Activated CD4-positive, alpha-beta T cell treated with anti-CD3 and anti-CD28 coated beads, Interleukin-2, amount 10 ng/mL, durations not matched to agents 24 days and 14 days (primary cell): Measurements from ENCODE around the gene ADCY2. TPM values are rescaled to one million over a fixed set of nuclear protein-coding genes. Genes with fewer than 3 reads are reported as not detected.

ENCODE experiments used
- DNase-seq: peaks from one replicate; pipeline ENCODE4 v3.0.0; 2022
- H3K27ac Mint-ChIP-seq: one replicate; pipeline ENCODE4 v1.8.0; 2022; ENCODE audit warnings: mild to moderate bottlenecking, mixed read lengths
- H3K27me3 Mint-ChIP-seq: one replicate; pipeline ENCODE4 v1.8.0; 2022; ENCODE audit warnings: mixed read lengths
- H3K36me3 Mint-ChIP-seq: one replicate; pipeline ENCODE4 v1.8.0; 2022; ENCODE audit warnings: low read depth, mild to moderate bottlenecking, mixed read lengths
- H3K4me1 Mint-ChIP-seq: one replicate; pipeline ENCODE4 v1.8.0; 2021; ENCODE audit warnings: mixed read lengths
- H3K4me3 Mint-ChIP-seq: one replicate; pipeline ENCODE4 v1.8.0; 2022; ENCODE audit warnings: mild to moderate bottlenecking, moderate library complexity, mixed read lengths
- H3K9me3 Mint-ChIP-seq: one replicate; pipeline ENCODE4 v1.8.0; 2021; ENCODE audit warnings: mixed read lengths
- intact Hi-C: fragments of 100-400 bp; cut with micrococcal nuclease; formaldehyde crosslinking; loops from one replicate; pipeline ENCODE4 v1.15.1; 2023
- total RNA-seq: library from RNA; stranded (reverse); gene quantifications from 2 replicates; pipeline ENCODE4 v1.2.3, GENCODE V29; 2022

The ADCY2 gene
- total RNA-seq, 1 donor from 2014 or later: not detected

DNA sequence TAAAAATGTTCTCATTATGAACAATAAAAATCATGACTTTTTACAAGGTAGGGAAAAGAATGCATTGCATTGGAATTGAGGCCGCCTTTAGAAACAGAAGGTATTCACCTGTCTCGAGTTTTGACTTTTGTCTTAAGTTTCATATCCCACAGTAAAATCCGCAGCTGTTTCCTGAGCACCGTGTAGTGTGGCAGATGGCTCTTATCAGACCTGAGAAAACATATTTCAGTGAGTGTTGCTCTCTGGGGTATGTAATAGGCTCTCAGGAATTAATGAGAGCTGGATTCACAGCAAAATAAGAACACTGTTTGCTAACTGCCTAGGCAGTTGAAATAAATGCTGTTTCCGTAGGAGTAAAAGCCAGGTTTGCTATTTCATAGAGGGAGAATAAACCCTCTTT is 233.6 kb downstream of the ADCY2 start:
- Mint-ChIP-seq H3K9me3 (no peaks in the 10 kb centered on the region), H3K4me3 (no peak overlapping the region), H3K4me1 (no peaks in the 10 kb centered on the region), H3K27ac (no peak overlapping the region), H3K27me3 (no peaks in the 10 kb centered on the region), H3K36me3 (no peaks in the 10 kb centered on the region)
- intact Hi-C loops: no loop called here
- DNase-seq: no peak

DNA sequence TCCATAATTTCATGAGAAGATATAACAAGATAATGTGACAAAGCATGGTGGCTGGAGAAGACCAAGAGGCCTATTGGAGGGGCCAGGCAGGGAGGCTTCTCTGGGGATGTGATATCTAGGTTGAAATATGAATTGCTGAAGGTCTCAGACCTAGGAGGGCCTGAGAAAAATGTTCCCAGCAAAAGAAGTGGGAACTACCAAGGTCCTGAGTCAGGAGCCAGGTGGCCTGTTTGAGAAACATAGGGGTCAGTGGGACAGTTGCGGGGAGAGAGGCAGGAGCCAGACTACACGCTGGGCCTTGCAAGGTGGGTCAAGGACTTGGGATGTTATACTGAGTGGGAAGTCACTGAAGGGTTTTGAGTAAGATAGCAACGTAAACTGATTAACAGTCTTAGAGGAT is 238.9 kb downstream of the ADCY2 start:
- Mint-ChIP-seq H3K27me3 (no peaks in the 10 kb centered on the region), H3K4me1 (no peaks in the 10 kb centered on the region), H3K36me3 (no peaks in the 10 kb centered on the region), H3K9me3 (no peaks in the 10 kb centered on the region), H3K4me3 (no peak overlapping the region), H3K27ac (no peak overlapping the region)
- no peak for DNase-seq
- intact Hi-C loops: no loop called here

DNA sequence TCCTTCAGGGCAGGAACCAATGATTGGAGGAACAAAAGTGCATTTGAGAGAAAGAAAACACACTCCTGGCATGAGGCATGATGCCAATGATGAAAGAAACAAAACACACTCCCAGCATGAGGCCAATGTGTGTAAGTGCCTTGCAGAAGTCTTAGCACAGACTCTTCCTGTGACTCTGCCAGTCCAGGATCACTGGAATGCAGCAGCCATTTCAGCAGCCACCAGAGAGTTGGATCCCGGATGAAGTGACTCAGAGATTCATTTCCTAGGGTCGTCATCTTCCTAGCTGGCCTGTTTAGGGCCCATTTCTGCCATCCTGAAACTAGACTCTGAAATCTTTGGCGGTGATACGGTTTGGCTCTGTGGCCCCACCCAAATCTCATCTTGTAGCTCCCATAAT is 242.5 kb downstream of the ADCY2 start:
- Mint-ChIP-seq H3K36me3 (no peaks in the 10 kb centered on the region), H3K4me1 (no peaks in the 10 kb centered on the region), H3K9me3 (no peaks in the 10 kb centered on the region), H3K27ac (no peak overlapping the region), H3K27me3 (no peaks in the 10 kb centered on the region), H3K4me3 (no peak overlapping the region)
- DNase-seq: no peak
- intact Hi-C loops: no loop called here

DNA sequence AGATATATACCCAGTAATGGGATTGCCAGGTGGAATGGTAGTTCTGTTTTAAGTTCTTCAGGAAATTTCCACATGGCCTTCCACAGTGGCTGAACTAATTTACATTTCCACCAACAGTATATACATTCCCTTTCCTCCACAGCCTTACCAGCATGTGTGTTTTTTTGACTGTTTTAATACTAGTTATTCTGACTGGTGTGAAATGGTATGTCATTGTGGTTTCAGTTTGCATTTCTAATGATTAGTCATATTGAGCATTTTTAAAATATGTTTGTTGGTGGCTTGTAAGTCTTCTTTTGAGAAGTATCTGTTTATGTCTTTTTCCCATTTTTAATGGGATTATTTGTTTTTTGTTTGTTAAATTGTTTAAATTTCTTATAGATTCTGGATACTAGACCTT is 246.1 kb downstream of the ADCY2 start:
- Mint-ChIP-seq H3K9me3 (no peaks in the 10 kb centered on the region), H3K27me3 (no peaks in the 10 kb centered on the region), H3K4me3 (no peak overlapping the region), H3K27ac (no peak overlapping the region), H3K36me3 (no peaks in the 10 kb centered on the region), H3K4me1 (no peaks in the 10 kb centered on the region)
- intact Hi-C loops: no loop called here
- DNase-seq: no peak

DNA sequence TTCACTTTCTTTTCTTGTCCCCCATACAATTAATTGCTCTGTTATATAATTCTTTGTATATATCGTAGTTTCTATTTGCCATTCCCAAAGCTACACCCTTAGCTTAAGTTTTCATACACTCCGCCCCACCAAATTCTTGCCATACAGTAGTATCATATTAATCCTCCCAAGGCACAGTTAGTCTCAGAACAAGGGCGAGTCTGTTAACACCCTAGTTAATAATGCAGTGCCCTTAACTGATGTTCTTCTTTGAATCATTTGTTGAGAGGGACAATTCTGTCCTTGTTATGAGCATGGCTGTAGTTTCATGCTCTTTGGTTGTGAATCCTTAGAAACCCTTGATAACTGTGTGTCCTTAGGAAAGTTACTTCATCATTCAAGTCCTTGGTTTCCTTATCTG is 248.8 kb downstream of the ADCY2 start:
- Mint-ChIP-seq H3K9me3 (no peaks in the 10 kb centered on the region), H3K4me3 (no peak overlapping the region), H3K27me3 (no peaks in the 10 kb centered on the region), H3K36me3 (no peaks in the 10 kb centered on the region), H3K27ac (no peak overlapping the region), H3K4me1 (no peaks in the 10 kb centered on the region)
- intact Hi-C loops: no loop called here
- no peak for DNase-seq

DNA sequence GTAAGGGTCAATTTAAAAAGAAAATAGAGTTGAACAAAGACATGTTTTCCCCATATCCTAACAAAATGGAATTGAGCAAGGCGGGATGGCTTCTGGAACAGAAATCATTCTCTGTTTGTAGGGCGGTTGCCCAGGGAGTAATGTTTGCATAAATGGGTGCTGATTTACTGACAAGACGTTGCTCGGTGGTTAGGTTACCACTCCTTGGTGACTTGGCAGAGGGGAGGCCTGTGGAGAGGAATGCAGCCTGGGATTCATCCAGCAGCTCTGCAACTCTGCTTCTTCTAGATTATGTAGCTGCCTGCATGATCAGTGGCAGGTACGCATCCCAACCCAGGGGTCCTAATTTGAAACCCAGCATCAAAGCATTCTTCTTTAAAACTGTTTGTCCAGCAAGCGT is 254.8 kb downstream of the ADCY2 start:
- Mint-ChIP-seq H3K27me3 (no peaks in the 10 kb centered on the region), H3K9me3 (no peaks in the 10 kb centered on the region), H3K36me3 (no peaks in the 10 kb centered on the region), H3K4me1 (no peaks in the 10 kb centered on the region), H3K4me3 (no peak overlapping the region), H3K27ac (no peak overlapping the region)
- no peak for DNase-seq
- intact Hi-C loops: no loop called here

DNA sequence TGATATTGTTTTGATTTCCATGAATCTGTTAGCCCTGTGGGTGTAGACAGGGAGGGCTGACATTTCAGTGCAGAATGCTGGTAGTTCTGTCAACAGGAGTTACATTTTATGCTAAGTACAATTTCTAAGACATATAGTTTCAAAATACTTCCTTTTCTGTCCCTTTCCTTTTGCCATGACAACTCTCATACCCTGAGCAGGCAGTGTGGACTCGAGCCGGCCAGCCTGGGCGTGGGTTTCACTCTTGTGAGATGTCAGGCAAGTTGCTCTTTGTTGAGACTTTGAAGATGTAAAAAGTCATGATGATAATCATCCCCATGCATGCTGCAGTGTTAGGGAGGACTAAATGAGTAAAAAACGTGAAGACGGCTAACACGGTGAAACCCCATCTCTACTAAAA is 257.1 kb downstream of the ADCY2 start:
- Mint-ChIP-seq H3K9me3 (no peaks in the 10 kb centered on the region), H3K4me1 (no peaks in the 10 kb centered on the region)

DNA sequence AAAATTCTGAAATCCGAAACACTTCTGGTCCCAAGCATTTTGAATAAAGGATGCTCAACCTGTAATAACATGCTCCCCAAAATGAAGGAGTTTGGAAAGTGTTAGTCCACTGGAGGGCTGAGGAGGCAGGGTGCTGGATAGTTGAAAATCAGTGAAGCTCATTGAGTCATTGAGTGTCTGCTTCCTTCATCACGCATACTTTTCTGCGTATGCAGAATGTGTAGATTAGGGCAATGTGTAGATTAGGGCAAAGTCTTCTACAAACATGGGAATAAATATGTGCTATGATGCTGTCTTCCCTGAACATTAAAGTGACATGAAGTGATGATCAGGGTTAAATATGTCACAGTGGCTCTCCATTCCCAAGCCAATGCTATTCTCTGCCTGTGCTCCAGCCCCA is 261.2 kb downstream of the ADCY2 start:
- no peak overlapping the region for H3K27ac Mint-ChIP-seq
- intact Hi-C loops: no loop called here
- H3K27me3 Mint-ChIP-seq: no peaks in the 10 kb centered on the region
- H3K36me3 Mint-ChIP-seq: no peaks in the 10 kb centered on the region
- no peak overlapping the region for H3K4me3 Mint-ChIP-seq
- H3K9me3 Mint-ChIP-seq: no peaks in the 10 kb centered on the region
- H3K4me1 Mint-ChIP-seq: no peaks in the 10 kb centered on the region
- DNase-seq: no peak

More for the DNA sequence above, 257.1 kb downstream of the ADCY2 start:
- no peaks in the 10 kb centered on the region for H3K36me3 Mint-ChIP-seq
- intact Hi-C loops: no loop called here
- no peak overlapping the region for H3K27ac Mint-ChIP-seq
- H3K27me3 Mint-ChIP-seq: no peaks in the 10 kb centered on the region
- no peak for DNase-seq
- no peak overlapping the region for H3K4me3 Mint-ChIP-seq

DNA sequence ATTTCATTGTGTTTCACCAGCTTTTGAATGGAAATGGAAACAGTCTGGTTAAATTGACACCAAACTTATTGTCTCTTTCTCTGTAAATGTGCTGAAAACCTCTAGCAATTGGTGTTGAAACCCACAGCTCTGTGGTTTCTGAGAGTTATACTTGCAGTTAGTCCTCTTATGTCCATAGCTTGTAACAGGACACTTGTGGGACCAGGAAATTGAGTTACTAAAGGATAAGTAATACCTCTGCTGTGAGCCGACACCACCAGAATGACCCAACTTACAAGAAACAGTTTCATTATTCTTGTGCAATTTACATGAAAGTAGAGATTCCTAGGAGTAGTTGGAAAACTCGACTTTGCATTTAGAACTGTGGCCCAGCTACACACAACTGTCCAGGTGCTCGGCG is 263.5 kb downstream of the ADCY2 start:
- no peak overlapping the region for H3K27ac Mint-ChIP-seq
- H3K4me3 Mint-ChIP-seq: no peak overlapping the region
- DNase-seq: no peak
- H3K4me1 Mint-ChIP-seq: no peaks in the 10 kb centered on the region
- H3K27me3 Mint-ChIP-seq: no peaks in the 10 kb centered on the region
- H3K36me3 Mint-ChIP-seq: no peaks in the 10 kb centered on the region
- intact Hi-C loops: no loop called here
- H3K9me3 Mint-ChIP-seq: no peaks in the 10 kb centered on the region

DNA sequence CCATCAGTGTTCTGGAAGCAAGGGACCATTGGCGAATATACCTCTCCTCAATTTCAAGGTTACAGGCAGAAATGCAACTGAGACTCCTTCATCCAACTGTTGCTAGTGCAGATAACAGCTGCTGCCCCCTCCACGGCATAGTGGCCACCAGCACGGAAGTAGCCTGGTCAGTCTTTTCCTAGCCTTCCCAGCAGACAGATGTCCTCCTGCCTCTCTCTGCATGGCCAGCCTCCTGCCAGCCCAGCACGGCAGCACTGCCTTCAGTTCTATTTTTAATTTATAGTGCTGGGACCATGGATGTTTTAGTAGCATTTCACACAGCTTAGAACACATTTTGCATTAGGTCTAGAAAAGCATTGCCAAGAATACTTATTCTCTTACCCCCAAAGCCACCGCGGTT is 266.4 kb downstream of the ADCY2 start:
- no peaks in the 10 kb centered on the region for H3K27me3 Mint-ChIP-seq
- intact Hi-C loops: no loop called here
- no peak overlapping the region for H3K4me3 Mint-ChIP-seq
- no peak overlapping the region for H3K27ac Mint-ChIP-seq
- H3K36me3 Mint-ChIP-seq: no peaks in the 10 kb centered on the region
- H3K4me1 Mint-ChIP-seq: no peaks in the 10 kb centered on the region
- H3K9me3 Mint-ChIP-seq: peaks cover 3% of the 10 kb centered on the region
- no peak for DNase-seq

DNA sequence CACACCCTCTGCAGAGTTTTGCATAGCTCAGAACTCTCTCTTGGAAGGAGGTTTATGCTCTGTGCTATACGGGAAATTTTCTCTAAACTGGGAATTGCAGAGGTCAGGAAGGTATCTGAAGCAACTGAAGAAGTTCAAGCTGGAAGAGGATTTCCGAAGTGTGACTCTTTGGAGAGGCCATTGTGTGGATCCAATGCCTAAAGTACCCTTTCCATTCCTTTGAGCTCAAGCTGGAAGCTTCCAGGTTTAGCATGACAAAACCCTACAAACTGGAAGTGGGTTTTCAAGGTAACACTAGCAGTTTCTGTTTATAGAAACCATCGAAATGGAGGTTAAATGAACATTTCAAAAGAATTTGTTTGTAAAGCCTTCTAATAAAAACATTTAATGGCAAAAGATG is 267.9 kb downstream of the ADCY2 start:
- no peaks in the 10 kb centered on the region for H3K36me3 Mint-ChIP-seq
- H3K27ac Mint-ChIP-seq: no peak overlapping the region
- H3K4me1 Mint-ChIP-seq: no peaks in the 10 kb centered on the region
- intact Hi-C loops: no loop called here
- no peak overlapping the region for H3K4me3 Mint-ChIP-seq
- peaks cover 3% of the 10 kb centered on the region for H3K9me3 Mint-ChIP-seq
- H3K27me3 Mint-ChIP-seq: no peaks in the 10 kb centered on the region
- no peak for DNase-seq

DNA sequence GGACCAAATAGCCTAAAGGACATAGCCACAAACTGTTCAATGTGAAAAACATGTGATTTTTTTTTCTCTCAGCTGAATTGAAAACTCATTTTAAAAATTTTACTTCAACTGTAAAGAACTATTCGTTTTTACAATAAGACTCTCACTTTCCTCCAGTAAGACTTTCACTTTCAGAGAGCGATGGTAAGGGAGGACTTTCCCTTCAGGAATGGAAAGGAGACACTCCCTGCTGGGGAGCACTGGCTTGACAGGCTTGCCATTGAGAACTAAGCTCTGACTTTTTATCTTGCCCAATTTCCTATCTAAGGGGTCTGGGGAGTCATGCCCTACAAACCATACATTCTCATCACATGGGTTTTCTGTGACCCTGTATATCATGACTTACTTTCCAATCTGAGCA is 268.3 kb downstream of the ADCY2 start:
- H3K4me1 Mint-ChIP-seq: no peaks in the 10 kb centered on the region
- DNase-seq: no peak
- no peak overlapping the region for H3K4me3 Mint-ChIP-seq
- H3K9me3 Mint-ChIP-seq: peaks cover 3% of the 10 kb centered on the region
- H3K27me3 Mint-ChIP-seq: no peaks in the 10 kb centered on the region
- intact Hi-C loops: no loop called here
- H3K27ac Mint-ChIP-seq: no peak overlapping the region
- no peaks in the 10 kb centered on the region for H3K36me3 Mint-ChIP-seq

DNA sequence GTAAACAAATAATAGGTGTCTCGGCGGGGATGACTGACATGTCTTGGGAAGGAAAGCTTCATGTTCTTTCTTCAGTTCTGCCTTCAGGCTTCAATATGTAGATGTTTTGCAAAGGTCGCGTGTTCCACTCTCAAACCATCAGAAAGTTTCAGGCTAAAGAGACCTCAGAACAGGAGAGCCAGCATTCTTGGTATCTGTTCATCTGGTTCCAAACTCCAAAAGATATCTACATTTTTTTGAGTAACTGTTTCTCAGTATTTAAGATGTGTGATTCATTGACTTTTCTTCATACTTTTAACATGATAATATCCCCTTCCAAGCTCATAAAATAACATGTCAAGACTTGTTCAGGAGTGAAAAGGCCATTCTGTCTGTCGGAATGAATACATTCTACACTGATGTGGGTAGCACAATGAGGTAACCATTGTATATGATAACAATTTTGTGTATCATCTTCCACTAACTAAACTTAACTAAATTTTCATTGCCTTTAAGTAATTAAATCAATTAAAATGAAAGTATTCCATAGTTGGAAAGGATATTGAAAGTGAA is 271.4 kb downstream of the ADCY2 start:
- no peak overlapping the region for H3K4me3 Mint-ChIP-seq
- H3K27me3 Mint-ChIP-seq: no peaks in the 10 kb centered on the region
- intact Hi-C loops: no loop called here
- H3K9me3 Mint-ChIP-seq: peaks cover 3% of the 10 kb centered on the region
- no peak for DNase-seq
- no peak overlapping the region for H3K27ac Mint-ChIP-seq
- H3K4me1 Mint-ChIP-seq: no peaks in the 10 kb centered on the region
- no peaks in the 10 kb centered on the region for H3K36me3 Mint-ChIP-seq

DNA sequence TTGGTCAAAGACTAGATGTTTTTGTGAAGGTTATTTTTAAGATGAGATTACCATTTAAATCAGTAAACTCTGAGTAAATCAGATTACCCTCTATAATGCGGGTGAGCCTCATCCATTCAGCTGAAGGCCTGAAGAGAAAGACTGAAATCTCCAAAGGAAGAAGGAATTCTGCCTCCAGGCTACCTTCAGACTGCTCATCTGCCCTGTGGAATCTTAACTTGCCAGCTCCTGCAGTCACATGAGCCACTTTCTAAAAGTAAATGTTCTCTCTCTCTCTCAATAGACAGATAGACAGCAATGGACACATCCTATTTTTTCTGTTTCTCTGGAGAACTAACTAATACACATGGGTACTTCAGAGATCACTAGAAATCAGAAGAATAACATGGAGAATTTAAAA is 272.2 kb downstream of the ADCY2 start:
- intact Hi-C loops: no loop called here
- Mint-ChIP-seq H3K27ac (no peak overlapping the region), H3K27me3 (no peaks in the 10 kb centered on the region), H3K9me3 (peaks cover 3% of the 10 kb centered on the region), H3K36me3 (no peaks in the 10 kb centered on the region), H3K4me1 (no peaks in the 10 kb centered on the region), H3K4me3 (no peak overlapping the region)
- DNase-seq: no peak

DNA sequence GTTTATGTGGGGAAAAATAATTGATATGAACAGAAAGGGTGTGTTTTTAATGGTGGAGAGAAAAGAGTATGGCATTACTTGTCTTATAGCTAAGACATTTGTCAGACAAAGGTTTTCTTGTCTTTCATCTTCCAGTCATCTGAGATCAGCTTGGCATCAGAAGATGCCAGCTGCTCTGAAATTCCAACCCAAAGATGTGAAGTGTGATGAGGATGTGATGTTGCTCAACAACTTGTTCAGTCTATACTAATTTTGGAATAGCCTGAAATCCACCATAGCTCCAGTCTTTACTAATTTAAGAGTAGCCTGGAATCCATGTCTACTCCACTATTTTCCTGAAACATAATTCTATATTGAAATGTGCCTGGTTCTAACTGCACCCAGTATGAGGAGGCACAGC is 272.7 kb downstream of the ADCY2 start:
- no peak for DNase-seq
- peaks cover 3% of the 10 kb centered on the region for H3K9me3 Mint-ChIP-seq
- H3K27me3 Mint-ChIP-seq: no peaks in the 10 kb centered on the region
- intact Hi-C loops: no loop called here
- H3K36me3 Mint-ChIP-seq: no peaks in the 10 kb centered on the region
- no peak overlapping the region for H3K27ac Mint-ChIP-seq
- no peaks in the 10 kb centered on the region for H3K4me1 Mint-ChIP-seq
- H3K4me3 Mint-ChIP-seq: no peak overlapping the region
